NCI-H146 (cell line): ENCODE data around the gene TRPV2.
"Not testable (repeated sequence)": the region's sequence is repeated elsewhere in the genome, so short reads cannot be mapped to it uniquely, and the experiment has no call there.

Source experiments
- DNase-seq: peaks from one replicate; lab custom pipeline; 2025; lab: John Stamatoyannopoulos, UW

The TRPV2 gene, protein sequence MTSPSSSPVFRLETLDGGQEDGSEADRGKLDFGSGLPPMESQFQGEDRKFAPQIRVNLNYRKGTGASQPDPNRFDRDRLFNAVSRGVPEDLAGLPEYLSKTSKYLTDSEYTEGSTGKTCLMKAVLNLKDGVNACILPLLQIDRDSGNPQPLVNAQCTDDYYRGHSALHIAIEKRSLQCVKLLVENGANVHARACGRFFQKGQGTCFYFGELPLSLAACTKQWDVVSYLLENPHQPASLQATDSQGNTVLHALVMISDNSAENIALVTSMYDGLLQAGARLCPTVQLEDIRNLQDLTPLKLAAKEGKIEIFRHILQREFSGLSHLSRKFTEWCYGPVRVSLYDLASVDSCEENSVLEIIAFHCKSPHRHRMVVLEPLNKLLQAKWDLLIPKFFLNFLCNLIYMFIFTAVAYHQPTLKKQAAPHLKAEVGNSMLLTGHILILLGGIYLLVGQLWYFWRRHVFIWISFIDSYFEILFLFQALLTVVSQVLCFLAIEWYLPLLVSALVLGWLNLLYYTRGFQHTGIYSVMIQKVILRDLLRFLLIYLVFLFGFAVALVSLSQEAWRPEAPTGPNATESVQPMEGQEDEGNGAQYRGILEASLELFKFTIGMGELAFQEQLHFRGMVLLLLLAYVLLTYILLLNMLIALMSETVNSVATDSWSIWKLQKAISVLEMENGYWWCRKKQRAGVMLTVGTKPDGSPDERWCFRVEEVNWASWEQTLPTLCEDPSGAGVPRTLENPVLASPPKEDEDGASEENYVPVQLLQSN

DNA sequence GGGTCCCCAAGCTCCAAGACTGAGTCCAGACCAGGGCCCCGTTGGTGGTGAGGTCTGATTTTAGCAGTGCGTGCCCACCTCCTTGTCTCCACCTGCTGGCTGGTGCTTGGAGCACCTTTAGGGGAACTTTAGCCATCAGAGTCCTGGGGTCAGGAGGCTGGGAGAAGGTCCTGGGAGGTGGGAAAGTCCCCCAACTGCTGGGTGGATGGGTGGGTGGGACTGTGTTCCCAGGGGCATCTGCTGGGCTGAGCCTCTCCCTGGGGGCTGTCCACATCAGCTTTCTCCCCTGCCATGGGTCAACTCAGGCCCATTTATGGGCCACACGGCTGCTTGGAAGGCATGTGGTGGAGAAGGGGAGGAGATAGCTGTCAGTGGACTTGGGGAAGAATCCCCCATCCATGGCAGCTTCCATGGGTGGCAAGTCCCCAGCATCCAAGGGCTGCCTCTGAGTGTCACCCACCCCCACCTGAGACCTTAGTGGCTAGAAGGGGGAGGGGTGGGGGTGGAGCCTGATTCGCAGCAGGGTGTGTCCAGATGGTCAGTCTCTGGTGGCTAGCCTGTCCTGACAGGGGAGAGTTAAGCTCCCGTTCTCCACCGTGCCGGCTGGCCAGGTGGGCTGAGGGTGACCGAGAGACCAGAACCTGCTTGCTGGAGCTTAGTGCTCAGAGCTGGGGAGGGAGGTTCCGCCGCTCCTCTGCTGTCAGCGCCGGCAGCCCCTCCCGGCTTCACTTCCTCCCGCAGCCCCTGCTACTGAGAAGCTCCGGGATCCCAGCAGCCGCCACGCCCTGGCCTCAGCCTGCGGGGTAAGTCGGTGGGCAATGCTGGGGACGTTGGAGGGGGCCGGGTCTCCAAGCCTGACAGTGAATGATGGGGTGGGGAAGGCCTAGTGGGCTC is at the start of gene TRPV2:
Gene TRPV2 (plus strand): TSS at position 541 of the 894 bp plus-strand sequence. CDS start 2,098 bp downstream, outside the sequence.
- peak; percentile 45 for DNase-seq

DNA sequence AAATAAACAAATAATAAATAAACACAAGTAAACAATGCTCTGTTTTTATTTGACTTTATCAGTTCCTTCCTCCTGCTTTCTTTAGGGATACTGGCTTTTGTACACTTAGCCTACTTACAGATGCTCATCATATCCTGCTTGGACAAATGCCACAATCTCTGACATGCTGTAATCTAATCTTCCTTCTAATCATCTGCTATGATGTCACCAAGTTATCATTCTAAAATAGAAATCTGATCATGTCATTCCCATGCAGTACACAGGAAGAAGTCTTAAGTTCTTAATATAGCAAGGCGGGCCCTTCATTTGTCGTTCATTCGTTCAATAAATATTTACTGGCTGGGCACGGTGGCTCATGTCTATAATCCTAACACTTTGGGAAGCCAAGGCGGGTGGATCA is 43.6 kb upstream of the TRPV2 start:
- DNase-seq, result no peak

DNA sequence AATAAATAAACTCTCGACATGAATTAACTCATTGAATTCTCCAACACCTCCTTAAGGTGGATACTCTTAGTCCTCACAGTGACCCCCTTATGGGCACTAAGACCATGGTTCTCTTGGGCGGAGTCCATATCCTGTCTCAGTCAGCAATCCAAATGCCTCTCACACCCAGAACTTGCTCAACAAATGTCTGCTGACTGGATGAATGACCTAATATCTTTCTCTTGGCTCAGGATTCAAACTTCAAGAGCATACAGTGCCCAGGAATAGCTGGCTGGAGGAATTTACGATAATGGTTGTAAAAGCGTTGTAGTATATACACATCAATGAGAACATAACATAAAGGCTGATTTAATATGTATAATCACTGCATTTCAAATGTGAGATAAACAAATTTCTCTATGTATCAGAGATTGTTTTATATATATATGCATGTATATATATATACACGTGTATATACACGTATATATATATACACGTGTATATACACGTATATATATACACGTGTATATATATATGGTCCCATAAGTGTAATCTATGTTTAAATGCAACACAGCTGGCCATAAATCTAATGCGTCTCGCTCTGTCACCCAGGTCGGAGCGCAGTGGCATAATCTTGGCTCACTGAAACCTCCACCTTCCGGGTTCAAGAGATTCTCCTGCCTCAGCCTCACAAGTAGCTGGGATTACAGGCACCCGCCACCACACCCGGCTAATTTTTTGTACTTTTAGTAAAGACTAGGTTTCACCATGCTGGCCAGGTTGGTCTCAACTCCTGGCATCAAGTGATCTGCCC is 41.0 kb upstream of the TRPV2 start:
- DNase-seq, result no peak

DNA sequence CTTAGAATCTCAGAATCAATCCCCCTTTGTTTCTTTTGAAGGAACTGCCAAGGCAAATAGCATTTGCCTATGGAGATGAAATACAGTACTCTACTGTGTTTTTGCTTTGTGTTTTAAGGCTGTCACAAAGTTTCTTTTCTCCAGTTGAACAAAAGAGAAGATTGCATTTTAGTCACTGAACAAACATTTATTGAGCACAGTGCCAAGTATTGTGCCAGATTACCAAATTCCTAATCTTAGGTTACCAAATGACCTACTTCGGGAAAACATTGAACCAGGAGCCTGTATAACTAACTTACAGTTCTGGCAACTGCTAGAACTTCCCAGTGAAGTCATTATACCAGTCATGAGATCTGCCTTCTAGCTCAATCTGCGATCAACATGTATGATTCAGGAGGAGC is 37.4 kb upstream of the TRPV2 start:
- no peak for DNase-seq

DNA sequence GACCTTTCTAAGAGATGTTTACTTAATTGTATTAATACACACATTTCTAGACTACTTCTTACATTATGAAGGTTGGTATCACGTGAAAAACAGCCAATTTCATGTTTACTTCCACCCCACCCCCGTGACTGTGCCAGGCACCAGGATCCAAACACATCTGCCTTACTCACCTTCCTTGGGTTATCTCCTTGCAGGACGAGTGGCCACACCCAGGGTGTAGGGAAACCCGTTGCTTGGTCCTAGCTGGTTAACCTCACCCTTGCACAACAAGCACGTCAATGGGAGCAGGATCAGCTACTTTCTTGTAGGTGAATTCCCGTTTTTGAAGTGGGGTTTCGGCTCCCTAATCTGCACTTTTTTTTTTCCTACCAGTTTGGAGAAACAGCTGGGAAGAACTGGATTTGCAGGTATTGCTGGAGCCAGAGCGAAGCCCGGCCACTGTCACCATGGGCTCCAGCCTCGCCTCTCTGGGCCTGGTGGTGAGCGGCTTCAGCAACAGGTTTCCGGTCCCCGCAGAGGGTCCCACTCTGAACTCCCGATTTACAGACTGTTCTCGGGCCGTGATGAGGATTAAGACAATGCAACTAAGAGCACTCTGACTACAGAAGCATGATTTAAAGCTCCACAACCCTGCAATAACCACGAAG is 36.6 kb upstream of the TRPV2 start:
- DNase-seq, result no peak

DNA sequence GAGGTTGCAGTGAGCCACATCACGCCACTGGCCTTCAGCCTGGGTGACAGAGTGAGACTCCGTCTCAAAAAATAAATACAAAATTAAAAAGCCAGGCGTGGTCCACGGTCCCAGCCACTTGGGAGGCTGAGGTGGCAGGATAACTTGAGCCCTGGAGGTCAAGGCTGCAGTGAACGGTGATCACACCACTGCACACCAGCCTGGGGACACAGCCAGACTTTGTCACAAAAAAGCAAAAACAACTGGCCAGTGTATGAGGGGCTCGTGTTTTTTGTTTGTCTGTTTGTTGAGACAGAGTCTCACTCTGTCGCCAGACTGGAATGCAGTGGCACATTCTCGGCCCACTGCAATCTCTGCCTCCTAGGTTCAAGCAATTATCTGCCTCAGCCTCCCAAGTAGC is 35.7 kb upstream of the TRPV2 start:
- no peak for DNase-seq

DNA sequence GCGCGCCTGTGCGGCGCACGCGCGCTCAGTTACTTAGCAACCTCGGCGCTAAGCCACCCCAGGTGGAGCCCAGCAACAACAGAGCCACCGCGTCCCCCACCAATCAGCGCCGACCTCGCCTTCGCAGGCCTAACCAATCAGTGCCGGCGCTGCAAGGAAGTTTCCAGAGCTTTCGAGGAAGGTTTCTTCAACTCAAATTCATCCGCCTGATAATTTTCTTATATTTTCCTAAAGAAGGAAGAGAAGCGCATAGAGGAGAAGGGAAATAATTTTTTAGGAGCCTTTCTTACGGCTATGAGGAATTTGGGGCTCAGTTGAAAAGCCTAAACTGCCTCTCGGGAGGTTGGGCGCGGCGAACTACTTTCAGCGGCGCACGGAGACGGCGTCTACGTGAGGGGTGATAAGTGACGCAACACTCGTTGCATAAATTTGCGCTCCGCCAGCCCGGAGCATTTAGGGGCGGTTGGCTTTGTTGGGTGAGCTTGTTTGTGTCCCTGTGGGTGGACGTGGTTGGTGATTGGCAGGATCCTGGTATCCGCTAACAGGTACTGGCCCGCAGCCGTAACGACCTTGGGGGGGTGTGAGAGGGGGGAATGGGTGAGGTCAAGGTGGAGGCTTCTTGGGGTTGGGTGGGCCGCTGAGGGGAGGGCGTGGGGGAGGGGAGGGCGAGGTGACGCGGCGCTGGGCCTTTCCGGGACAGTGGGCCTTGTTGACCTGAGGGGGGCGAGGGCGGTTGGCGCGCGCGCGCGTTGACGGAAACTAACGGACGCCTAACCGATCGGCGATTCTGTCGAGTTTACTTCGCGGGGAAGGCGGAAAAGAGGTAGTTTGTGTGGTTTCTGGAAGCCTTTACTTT is 34.5 kb upstream of the TRPV2 start, which contains the start of gene UBB:
Gene UBB (plus strand): TSS at position 452 of the 856 bp plus-strand sequence. CDS start 817 bp downstream, outside the sequence.
- DNase-seq, result peak; percentile 95

DNA sequence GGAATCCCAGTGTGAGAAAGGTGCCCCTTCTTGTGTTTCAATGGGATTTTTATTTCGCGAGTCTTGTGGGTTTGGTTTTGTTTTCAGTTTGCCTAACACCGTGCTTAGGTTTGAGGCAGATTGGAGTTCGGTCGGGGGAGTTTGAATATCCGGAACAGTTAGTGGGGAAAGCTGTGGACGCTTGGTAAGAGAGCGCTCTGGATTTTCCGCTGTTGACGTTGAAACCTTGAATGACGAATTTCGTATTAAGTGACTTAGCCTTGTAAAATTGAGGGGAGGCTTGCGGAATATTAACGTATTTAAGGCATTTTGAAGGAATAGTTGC is 33.9 kb upstream of the TRPV2 start:
- no peak for DNase-seq

DNA sequence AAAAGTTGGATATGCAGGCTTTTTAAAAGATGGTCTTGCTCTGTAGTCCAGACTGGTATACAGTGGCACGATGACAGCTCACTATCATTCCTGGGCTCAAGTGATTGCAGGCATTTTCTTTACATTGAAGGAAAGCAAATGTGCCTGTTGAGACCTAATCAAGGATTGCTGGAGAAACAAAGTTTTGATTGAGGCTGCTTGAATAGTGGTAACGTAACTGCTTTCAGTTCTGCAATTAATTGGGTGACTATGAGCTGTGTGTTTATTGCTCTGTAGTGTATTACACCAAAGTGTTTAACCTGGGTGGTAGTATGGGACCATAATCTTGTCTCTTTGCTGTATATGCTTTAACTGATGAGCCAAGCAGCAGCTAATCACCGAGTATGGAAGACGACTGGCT is 32.2 kb upstream of the TRPV2 start:
- DNase-seq, result no peak

DNA sequence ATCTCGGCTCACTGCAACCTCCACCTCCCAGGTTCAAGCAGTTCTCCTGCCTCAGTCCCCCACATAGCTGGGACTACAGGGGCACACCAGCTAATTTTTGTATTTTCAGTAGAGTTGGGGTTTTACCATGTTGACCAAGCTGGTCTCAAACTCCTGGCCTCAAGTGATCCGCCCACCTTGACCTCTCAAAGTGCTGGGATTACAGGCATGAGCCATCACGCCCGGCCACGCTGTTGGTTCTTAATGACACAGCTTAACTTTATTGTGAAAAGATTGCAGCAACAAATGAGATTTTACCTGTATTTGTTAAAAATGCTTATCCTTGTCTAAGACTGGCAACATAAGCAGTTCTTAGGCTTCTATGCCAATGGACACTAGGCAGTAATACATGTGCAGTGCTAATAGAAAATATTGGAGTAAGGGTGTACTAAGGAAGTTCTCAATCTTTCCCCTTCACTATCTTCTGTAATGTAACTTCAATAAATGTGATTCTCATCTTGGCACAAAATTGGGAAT is 31.5 kb upstream of the TRPV2 start:
- no peak for DNase-seq

DNA sequence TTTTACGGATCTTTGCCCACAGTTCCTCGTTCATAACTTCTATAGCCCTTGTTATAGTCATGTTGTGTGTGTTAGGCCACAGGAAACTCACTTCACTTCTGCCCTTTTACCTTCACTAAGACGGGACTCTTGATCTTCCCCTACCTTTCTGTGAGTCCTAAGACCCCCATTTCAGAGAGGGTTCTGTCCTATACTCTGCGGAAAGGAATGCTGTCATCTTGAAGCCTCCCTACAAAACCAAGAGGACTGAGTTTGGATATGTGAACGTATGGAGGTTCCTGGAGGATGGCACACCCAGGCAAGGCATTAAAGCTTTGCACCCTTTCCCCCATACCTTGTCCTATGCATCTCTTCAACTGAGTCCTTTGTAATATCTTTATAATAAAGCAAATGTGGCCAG is 30.8 kb upstream of the TRPV2 start:
- DNase-seq, result no peak

DNA sequence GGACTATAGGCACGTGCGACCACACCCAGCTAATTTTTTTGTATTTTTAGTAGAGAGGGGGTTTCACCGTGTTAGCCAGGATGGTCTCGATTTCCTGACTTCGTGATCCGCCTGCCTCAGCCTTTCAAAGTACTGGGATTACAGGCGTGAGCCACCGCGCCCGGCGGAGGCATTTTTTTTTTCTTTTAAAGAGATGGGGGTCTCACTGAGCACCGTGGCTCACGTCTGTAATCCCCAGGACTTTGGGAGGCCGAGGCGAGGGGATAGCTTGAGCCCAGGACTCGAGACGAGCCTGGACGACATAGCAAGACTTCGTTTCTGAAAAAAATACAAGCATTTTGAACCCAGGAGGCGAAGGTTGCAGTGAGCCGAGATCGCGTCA is 29.3 kb upstream of the TRPV2 start:
- not testable (repeated sequence) for DNase-seq

DNA sequence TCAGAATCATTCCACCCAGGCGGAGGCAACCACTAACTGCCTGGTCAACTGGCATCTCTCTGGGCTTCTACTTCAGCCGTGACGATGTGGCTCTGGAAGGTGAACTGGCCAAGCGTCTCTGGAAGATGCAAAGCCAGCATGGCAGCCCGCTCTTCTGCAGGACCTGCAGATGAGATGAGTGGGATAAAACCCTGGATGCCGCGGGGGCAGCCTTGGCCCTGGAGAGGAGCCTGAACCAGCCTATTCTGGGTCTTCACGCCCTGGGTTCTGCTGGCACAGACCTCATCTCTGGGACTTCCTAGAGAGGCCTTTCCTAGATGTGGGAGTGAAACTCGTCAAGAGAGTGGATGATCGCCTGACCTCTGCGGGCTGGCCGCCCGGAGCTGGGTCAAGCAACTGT is 23.9 kb upstream of the TRPV2 start:
- DNase-seq, result no peak

DNA sequence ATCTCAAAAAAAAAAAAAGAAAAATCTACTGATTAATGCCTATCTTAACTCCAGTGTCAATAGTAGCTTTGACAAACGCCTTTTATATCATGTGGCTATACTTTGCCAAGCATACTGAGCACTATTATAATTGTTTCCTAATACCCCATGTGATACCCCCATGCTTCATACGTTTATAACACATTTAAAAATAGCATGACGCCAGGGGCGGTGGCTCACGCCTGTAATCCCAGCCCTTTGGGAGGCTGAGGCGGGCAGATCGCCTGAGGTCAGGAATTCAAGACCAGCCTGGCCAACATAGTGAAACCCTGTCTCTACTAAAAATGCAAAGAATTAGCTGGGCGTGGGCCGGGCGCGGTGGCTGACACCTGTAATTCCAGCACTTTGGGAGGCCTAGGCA is 22.9 kb upstream of the TRPV2 start:
- not testable (repeated sequence) for DNase-seq

DNA sequence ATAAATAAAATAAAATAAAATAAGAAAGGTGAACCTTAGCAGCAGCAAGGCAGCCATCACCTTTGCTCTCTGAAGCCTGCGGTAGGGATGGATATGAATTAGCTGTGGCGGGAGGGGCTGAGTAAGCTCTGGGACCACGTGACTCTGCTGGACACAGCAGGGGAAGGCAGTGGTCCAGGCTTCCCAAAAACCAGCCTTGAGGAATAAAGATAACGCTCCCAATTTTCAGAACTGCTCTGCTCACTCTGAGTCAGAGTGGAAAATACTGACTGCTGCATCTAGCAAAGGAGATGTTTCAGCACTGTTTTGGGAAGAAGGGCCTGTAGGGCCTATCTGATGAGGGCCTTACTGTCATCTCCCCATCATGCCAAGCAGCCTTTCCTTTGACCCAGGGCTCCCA is 19.5 kb upstream of the TRPV2 start:
- not testable (repeated sequence) for DNase-seq

DNA sequence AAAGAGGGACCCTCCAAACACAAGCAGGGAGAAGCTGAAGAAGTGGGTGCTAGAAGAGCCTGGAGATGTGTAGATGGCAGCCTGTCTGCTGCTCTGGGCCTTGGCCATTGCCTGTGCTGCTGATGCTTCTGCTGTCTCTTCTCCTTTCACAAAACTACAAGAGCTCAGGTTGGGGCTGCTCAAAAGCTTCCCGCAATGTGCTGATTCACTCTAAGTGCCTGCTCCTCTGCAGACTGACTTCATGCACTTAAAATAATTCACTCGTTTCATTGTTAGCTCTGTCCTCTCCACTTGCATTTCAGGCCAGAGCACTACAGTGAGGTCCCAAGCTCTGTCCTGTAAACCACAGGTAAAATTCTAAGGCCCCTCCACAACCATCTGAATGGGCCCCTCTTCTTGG is 18.7 kb upstream of the TRPV2 start:
- not testable (repeated sequence) for DNase-seq

DNA sequence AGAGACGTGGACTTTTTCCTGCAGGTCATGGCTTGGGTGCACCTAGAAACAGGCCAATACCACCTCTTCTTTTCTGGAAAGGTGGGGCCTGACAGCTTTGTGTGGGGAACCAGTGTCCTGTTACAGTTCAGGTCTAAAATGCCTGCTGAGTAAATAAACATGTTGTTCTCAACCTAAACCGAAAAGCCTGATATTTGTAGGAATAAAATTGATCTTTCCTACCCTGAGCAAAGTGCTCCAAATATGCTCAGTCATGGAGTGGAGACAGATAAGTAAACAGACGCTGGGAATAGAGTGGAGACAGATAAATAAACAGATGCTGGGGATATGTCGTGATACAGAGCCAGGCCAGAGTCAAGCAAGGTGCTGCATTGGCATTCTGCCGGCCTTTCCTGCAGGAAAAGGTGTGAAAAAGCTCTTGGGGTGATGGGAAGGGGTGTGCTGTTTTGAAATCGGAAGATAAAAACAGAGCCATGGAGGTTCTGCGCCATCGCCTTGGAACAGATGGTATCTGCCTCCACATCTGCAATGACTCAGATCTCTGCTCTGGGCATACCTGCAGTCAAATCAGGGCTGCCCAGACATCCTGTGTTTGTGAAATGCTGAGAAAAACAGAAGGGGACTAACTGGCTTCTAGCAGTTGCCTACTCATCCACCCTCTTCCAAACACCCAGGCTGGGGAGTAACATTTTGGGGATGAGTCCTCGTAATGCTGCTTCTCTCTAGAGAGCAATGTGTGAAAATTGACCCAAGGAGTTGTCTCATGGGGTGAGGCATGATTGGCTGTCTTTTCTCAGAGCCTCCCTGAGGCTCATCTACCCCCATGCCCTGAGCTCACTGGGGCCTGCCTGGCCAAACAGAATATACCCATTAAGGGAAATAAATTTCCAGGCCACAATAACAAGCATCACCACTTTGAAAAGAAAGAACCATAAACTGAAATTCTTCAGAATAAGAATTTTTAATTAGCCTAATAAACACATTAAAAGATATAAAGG is 16.8 kb upstream of the TRPV2 start:
- DNase-seq, result no peak

DNA sequence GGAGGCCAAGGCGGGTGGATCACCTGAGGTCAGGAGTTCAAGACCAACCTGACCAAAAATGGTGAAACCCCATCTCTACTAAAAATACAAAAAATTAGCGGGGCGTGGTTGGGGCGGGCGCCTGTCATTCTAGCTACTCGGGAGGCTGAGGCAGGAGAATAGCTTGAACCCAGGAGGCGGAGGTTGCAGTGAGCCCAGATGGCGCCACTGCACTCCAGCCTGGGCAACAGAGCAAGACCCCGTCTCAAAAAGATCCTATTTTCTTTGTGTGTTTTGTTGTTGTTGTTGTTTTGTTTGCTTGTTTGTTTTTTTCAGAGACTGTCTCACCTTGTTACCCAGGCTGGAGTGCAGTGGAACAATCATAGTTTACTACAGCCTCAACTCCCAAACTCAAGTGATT is 11.5 kb upstream of the TRPV2 start:
- not testable (repeated sequence) for DNase-seq
